K562 (cell line): Measurements from ENCODE around the gene PSMA7. TPM values are rescaled to one million over a fixed set of nuclear protein-coding genes. Genes with fewer than 3 reads are reported as not detected.

ENCODE experiments used
- ASH1L ChIP-seq: fragments of 450-650 bp; IDR thresholded peaks from 2 replicates; pipeline ENCODE4 v1.6.1; 2018; ENCODE audit warnings: borderline replicate concordance, mild to moderate bottlenecking, low read depth; ENCODE audit not compliant: partially characterized antibody
- E2F5 ChIP-seq: sonication (generic); formaldehyde crosslinking; IDR thresholded peaks from 2 replicates; pipeline ENCODE4 v1.8.0; 2022; ENCODE audit warnings: mild to moderate bottlenecking, missing genetic modification reagents
- HDAC2 ChIP-seq: fragments of 450-650 bp; IDR thresholded peaks from 2 replicates; pipeline ENCODE4 v1.6.1; 2016; ENCODE audit warnings: mild to moderate bottlenecking
- HDGF ChIP-seq: fragments of 450-650 bp; IDR thresholded peaks from 2 replicates; pipeline ENCODE4 v1.6.1; 2016
- JUND ChIP-seq, 2 experiments: IDR thresholded peaks; 2 replicates in 1 of 2; 3 replicates in 1 of 2; pipeline ENCODE4 v1.6.1; 2011; ENCODE audit warnings: borderline replicate concordance in 2 of 2, low read depth in 2 of 2, low read length in 2 of 2, improper control_type of control experiment in 1 of 2, missing biosample characterization in 1 of 2, missing genetic modification characterization in 1 of 2, missing genetic modification reagents in 1 of 2
- KDM4B ChIP-seq, 2 experiments: fragments of 450-650 bp in 1 of 2; sonication (generic) in 1 of 2; IDR thresholded peaks; 2 replicates each; pipeline ENCODE4 v1.6.1; 2016 to 2017; ENCODE audit warnings: borderline replicate concordance in 2 of 2, antibody characterized with exemption in 1 of 2, low read depth in 1 of 2, mild to moderate bottlenecking in 1 of 2
- LCOR ChIP-seq: sonication (generic); formaldehyde crosslinking; IDR thresholded peaks from 2 replicates; pipeline ENCODE4 v1.8.0; 2022; ENCODE audit warnings: mild to moderate bottlenecking, missing genetic modification reagents
- PTRF ChIP-seq: fragments of 450-650 bp; IDR thresholded peaks from 2 replicates; pipeline ENCODE4 v1.6.1; 2016; ENCODE audit warnings: mild to moderate bottlenecking, missing genetic modification characterization, missing compliant biosample characterization
- RBM17 ChIP-seq: fragments of 200-400 bp; formaldehyde crosslinking; IDR thresholded peaks from 2 replicates; pipeline ENCODE4 v1.6.1; 2017; ENCODE audit warnings: low read depth, mild to moderate bottlenecking, low read length, borderline replicate concordance
- TAF1 ChIP-seq: IDR thresholded peaks from 2 replicates; pipeline ENCODE4 v1.6.1; 2011; ENCODE audit warnings: mild to moderate bottlenecking, low read length, moderate library complexity; ENCODE audit not compliant: insufficient read depth, control insufficient read depth, severe bottlenecking; ENCODE audit errors: extremely low read depth
- ZNF165 ChIP-seq: fragments of 250-450 bp; sonication (Bioruptor Pico); IDR thresholded peaks from 2 replicates; pipeline ENCODE4 v1.4.0; 2020; ENCODE audit warnings: borderline replicate concordance
- ZNF324 ChIP-seq: fragments of 250-450 bp; sonication (Bioruptor Pico); IDR thresholded peaks from 2 replicates; pipeline ENCODE4 v1.4.0; 2020; ENCODE audit warnings: mild to moderate bottlenecking
- ZNF354B ChIP-seq: fragments of 250-450 bp; sonication (Bioruptor Pico); IDR thresholded peaks from 2 replicates; pipeline ENCODE4 v1.4.0; 2020
- polyA plus RNA-seq, 8 experiments: library from polyadenylated mRNA; depleted of rRNA in 4 of 8; stranded (reverse) in 5 of 8; unstranded in 3 of 8; fragments of >200 nt; fragmentation: Nextera tagmentation in 2 of 8; fragmentation: Illumina TruSeq in 1 of 8; extraction: Ambion mirVana in 2 of 8; extraction: Trizol in 1 of 8; gene quantifications; 2 replicates each; pipeline versions ENCODE4 v1.2.1 to v1.2.3, GENCODE V29; 2011 to 2014; ENCODE audit warnings: inconsistent platforms in 1 of 8, missing spikeins in 1 of 8
- total RNA-seq, 7 experiments: library from RNA; depleted of rRNA in 6 of 7; stranded (reverse); fragments of >200 nt in 6 of 7; fragmentation: Illumina TruSeq in 2 of 7; extraction: Trizol in 2 of 7; gene quantifications; 2 replicates each; pipeline versions ENCODE4 v1.2.1 to v1.2.3, GENCODE V29; 2011 to 2021; ENCODE audit warnings: low replicate concordance in 1 of 7
- TF ChIP-seq, protein P1 (sequence below), 2 experiments: fragments of 450-650 bp in 1 of 2; sonication (generic) in 1 of 2; formaldehyde crosslinking in 1 of 2; IDR thresholded peaks; 2 replicates each; pipeline versions ENCODE4 v1.7.1 to v1.9.0; 2016 to 2022; ENCODE audit warnings: inconsistent platforms in 1 of 2, mild to moderate bottlenecking in 1 of 2, missing genetic modification reagents in 1 of 2

Gene PSMA7
- total and polyA plus RNA-seq, 9 of the 15 experiments (the other 6 are each of a cell fraction or from before 2014, with no cell fraction given), result 257 to 510 (median 393) TPM

GRCh38 chr20:62182469-62183425 is 39.6 kb upstream of the PSMA7 start, which contains the start of gene MTG2 (continued):
- TF ChIP-seq ZNF324 (CRISPR knock-in tag) (peak; percentile 53; the same call in 1 of the 2 replicates), HDAC2 (peak; percentile 68; the same call in 1 of the 2 replicates), LCOR (CRISPR knock-in tag) (peak; percentile 71; the same call in 1 of the 2 replicates), PTRF (tag) (no peak), JUND (IDR thresholded peaks at IDR 0.05; ENCODE audit: borderline replicate concordance, low read depth, low read length) (peak; percentile 50; the same call in 1 of the 2 replicates), JUND (tag; IDR thresholded peaks at IDR 0.05; ENCODE audit: borderline replicate concordance, low read depth, low read length) (peak; percentile 26; the same call in 1 of the 3 replicates), HDGF (no peak), ASH1L (no peak), TAF1 (peak; percentile 93), ZNF165 (CRISPR knock-in tag) (no peak), ZNF354B (CRISPR knock-in tag) (no peak), KDM4B (IDR thresholded peaks at IDR 0.05; ENCODE audit: borderline replicate concordance in 2 of 2, low read depth in 1 of 2) (peak in 1 of 2 experiments; percentile 93; a peak in 2 of 4 replicates), RBM17 (no peak), E2F5 (peak; percentile 71; the same call in 1 of the 2 replicates)
- TF ChIP-seq, protein P1, sequence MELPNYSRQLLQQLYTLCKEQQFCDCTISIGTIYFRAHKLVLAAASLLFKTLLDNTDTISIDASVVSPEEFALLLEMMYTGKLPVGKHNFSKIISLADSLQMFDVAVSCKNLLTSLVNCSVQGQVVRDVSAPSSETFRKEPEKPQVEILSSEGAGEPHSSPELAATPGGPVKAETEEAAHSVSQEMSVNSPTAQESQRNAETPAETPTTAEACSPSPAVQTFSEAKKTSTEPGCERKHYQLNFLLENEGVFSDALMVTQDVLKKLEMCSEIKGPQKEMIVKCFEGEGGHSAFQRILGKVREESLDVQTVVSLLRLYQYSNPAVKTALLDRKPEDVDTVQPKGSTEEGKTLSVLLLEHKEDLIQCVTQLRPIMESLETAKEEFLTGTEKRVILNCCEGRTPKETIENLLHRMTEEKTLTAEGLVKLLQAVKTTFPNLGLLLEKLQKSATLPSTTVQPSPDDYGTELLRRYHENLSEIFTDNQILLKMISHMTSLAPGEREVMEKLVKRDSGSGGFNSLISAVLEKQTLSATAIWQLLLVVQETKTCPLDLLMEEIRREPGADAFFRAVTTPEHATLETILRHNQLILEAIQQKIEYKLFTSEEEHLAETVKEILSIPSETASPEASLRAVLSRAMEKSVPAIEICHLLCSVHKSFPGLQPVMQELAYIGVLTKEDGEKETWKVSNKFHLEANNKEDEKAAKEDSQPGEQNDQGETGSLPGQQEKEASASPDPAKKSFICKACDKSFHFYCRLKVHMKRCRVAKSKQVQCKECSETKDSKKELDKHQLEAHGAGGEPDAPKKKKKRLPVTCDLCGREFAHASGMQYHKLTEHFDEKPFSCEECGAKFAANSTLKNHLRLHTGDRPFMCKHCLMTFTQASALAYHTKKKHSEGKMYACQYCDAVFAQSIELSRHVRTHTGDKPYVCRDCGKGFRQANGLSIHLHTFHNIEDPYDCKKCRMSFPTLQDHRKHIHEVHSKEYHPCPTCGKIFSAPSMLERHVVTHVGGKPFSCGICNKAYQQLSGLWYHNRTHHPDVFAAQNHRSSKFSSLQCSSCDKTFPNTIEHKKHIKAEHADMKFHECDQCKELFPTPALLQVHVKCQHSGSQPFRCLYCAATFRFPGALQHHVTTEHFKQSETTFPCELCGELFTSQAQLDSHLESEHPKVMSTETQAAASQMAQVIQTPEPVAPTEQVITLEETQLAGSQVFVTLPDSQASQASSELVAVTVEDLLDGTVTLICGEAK (IDR thresholded peaks at IDR 0.05), result peak; percentile 99
- TF ChIP-seq, protein P1 (CRISPR knock-in tag; IDR thresholded peaks at IDR 0.05), result no peak
